ENCODE results near the gene MT1M.
"Not testable (repeated sequence)": the region's sequence is repeated elsewhere in the genome, so short reads cannot be mapped to it uniquely, and the experiment has no call there.

MT1M gene

GRCh38 chr16:56632156-56632847, at the start of gene MT1M:
TSS of gene MT1M (plus strand) at chr16:56632659. CDS start at chr16:56632732, 73 bp downstream.
- DNase-seq (ENCODE audit: low read depth), result no peak

GRCh38 chr16:56582911-56583310, 49.5 kb upstream of the MT1M start:
- not testable (repeated sequence) for DNase-seq (ENCODE audit: low read depth)

- DNase-seq (ENCODE audit: low read depth), result no peak
These were observed 48.9 kb upstream of the MT1M start for GRCh38 chr16:56583351-56584168.

GRCh38 chr16:56584276-56584675, 48.2 kb upstream of the MT1M start:
- DNase-seq (ENCODE audit: low read depth), result no peak

- no peak for DNase-seq (ENCODE audit: low read depth)
These were observed 43.7 kb upstream of the MT1M start for GRCh38 chr16:56588781-56589140.

GRCh38 chr16:56589141-56590039, 43.1 kb upstream of the MT1M start, which contains the start of gene MT3:
TSS of gene MT3 (plus strand) at chr16:56589528. CDS start at chr16:56589591, 63 bp downstream.
- DNase-seq (ENCODE audit: low read depth), result no peak

GRCh38 chr16:56591377-56592060, 40.9 kb upstream of the MT1M start:
- DNase-seq (ENCODE audit: low read depth), result no peak

GRCh38 chr16:56593573-56594291, 38.7 kb upstream of the MT1M start:
- DNase-seq (ENCODE audit: low read depth), result no peak

- no peak for DNase-seq (ENCODE audit: low read depth)
These were observed 38.2 kb upstream of the MT1M start for GRCh38 chr16:56594292-56594619.

- peak; percentile 65 for DNase-seq (ENCODE audit: low read depth)
These were observed 32.0 kb upstream of the MT1M start for GRCh38 chr16:56600398-56600999.

GRCh38 chr16:56601325-56601724, 31.1 kb upstream of the MT1M start:
- no peak for DNase-seq (ENCODE audit: low read depth)

- DNase-seq (ENCODE audit: low read depth), result peak; percentile 32
These were observed 28.9 kb upstream of the MT1M start for GRCh38 chr16:56603589-56603988.

- no peak for DNase-seq (ENCODE audit: low read depth)
These were observed 27.5 kb upstream of the MT1M start for GRCh38 chr16:56604966-56605365.

- DNase-seq (ENCODE audit: low read depth), result no peak
These were observed 27.0 kb upstream of the MT1M start for GRCh38 chr16:56605475-56605874.

- DNase-seq (ENCODE audit: low read depth), result peak; percentile 83
These were observed 26.4 kb upstream of the MT1M start for GRCh38 chr16:56606071-56606475.

GRCh38 chr16:56606476-56607108, 25.9 kb upstream of the MT1M start:
- peak; percentile 94 for DNase-seq (ENCODE audit: low read depth)

- peak; percentile 98 for DNase-seq (ENCODE audit: low read depth)
These were observed 25.3 kb upstream of the MT1M start for GRCh38 chr16:56607109-56607618.

GRCh38 chr16:56607675-56608042, 24.8 kb upstream of the MT1M start:
- DNase-seq (ENCODE audit: low read depth), result no peak

- peak; percentile 99 for DNase-seq (ENCODE audit: low read depth)
These were observed 24.2 kb upstream of the MT1M start, which contains the start of gene MT2A for GRCh38 chr16:56608043-56608875. TSS of gene MT2A (plus strand) at chr16:56608584. CDS start at chr16:56608656, 72 bp downstream.
